Endothelial cell of umbilical vein (primary cell): ENCODE data around the gene PSMC3.

ENCODE experiments used
- CTCF ChIP-seq, 2 donors: IDR thresholded peaks; 1 replicate in 1 of 2; 2 replicates in 1 of 2; pipeline ENCODE4 v1.5.1; 2011; ENCODE audit warnings: low read length in 2 of 2, mild to moderate bottlenecking in 2 of 2, moderate library complexity in 2 of 2, control low read depth in 1 of 2, inconsistent platforms in 1 of 2, low read depth in 1 of 2; ENCODE audit not compliant: insufficient read depth in 1 of 2; ENCODE audit errors: extremely low read depth in 1 of 2
- EZH2 ChIP-seq: IDR thresholded peaks from 2 replicates; pipeline ENCODE4 v1.6.1; 2012; ENCODE audit warnings: borderline replicate concordance, low read depth, mild to moderate bottlenecking, moderate library complexity, low read length, inconsistent platforms; ENCODE audit not compliant: severe bottlenecking
- FOS ChIP-seq: IDR thresholded peaks from 2 replicates; pipeline ENCODE4 v1.6.1; 2011; ENCODE audit warnings: mild to moderate bottlenecking, low read length, moderate library complexity, borderline replicate concordance; ENCODE audit not compliant: insufficient read depth
- GATA2 ChIP-seq: IDR thresholded peaks from 2 replicates; pipeline ENCODE4 v1.7.0; 2011; ENCODE audit warnings: low read depth, mild to moderate bottlenecking, moderate library complexity, mixed read lengths, low read length; ENCODE audit not compliant: insufficient read length, insufficient read depth
- JUN ChIP-seq: IDR thresholded peaks from 2 replicates; pipeline ENCODE4 v1.6.1; 2011; ENCODE audit warnings: borderline replicate concordance, low read depth; ENCODE audit not compliant: insufficient read length, insufficient read depth
- MYC ChIP-seq: IDR thresholded peaks from one replicate; pipeline ENCODE4 v1.6.1; 2011; ENCODE audit warnings: mild to moderate bottlenecking, low read depth, low read length
- POLR2A ChIP-seq: IDR thresholded peaks from 2 replicates; pipeline ENCODE4 v1.6.1; 2012; ENCODE audit warnings: low read depth, mild to moderate bottlenecking, control low read depth, low read length
- POLR2AphosphoS5 ChIP-seq: IDR thresholded peaks from 2 replicates; pipeline ENCODE4 v1.6.1; 2012; ENCODE audit warnings: low read depth, mild to moderate bottlenecking, control low read depth, low read length, moderate library complexity; ENCODE audit not compliant: insufficient read depth
- TF ChIP-seq, protein P1 (sequence below): IDR thresholded peaks from 2 replicates; pipeline ENCODE4 v1.6.1; 2011; ENCODE audit not compliant: insufficient read depth, insufficient read length

GRCh38 chr11:47417712-47418111 is 8.5 kb downstream of the PSMC3 start:
- TF ChIP-seq JUN (no peak), POLR2A (no peak), CTCF (IDR thresholded peaks at IDR 0.05; ENCODE audit: extremely low read depth in 1 of 2, insufficient read depth in 1 of 2, low read depth in 1 of 2, low read length in 2 of 2) (no peak), POLR2AphosphoS5 (peak; percentile 30), EZH2 (no peak), GATA2 (no peak), FOS (no peak), MYC (no peak)
- TF ChIP-seq, protein P1, sequence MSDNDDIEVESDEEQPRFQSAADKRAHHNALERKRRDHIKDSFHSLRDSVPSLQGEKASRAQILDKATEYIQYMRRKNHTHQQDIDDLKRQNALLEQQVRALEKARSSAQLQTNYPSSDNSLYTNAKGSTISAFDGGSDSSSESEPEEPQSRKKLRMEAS: no peak
